Keratinocyte (primary cell): Measurements from ENCODE around the gene NPLOC4.

Experiments used
- CTCF ChIP-seq, 3 experiments: IDR thresholded peaks in 1 of 3; conservative IDR thresholded peaks in 1 of 3; optimal IDR thresholded peaks in 1 of 3; 2 replicates in 2 of 3; 3 replicates in 1 of 3; pipeline versions ENCODE3 to v1.5.1; 2011; ENCODE audit warnings: low read length in 3 of 3, mild to moderate bottlenecking in 3 of 3, moderate library complexity in 2 of 3, control low read depth in 1 of 3, inconsistent platforms in 1 of 3; ENCODE audit not compliant: insufficient read depth in 2 of 3; ENCODE audit errors: extremely low read depth in 1 of 3
- EZH2 ChIP-seq: IDR thresholded peaks from one replicate; pipeline ENCODE4 v1.6.1; 2012; ENCODE audit warnings: inconsistent platforms, mild to moderate bottlenecking, low read length, moderate library complexity

GRCh38 chr17:81586096-81586495, 50.8 kb downstream of the NPLOC4 start:
- TF ChIP-seq CTCF (optimal IDR thresholded peaks at IDR 0.05 in 1 of 3, IDR thresholded peaks at IDR 0.05 in 1 of 3, conservative IDR thresholded peaks at IDR 0.05 in 1 of 3; ENCODE audit: extremely low read depth in 1 of 3, insufficient read depth in 2 of 3, low read length in 3 of 3): no peak
- no peak for TF ChIP-seq EZH2
